UCSD-AML1 (cell line): ENCODE data around the gene PKP1.

Source experiments
- DNase-seq: peaks from one replicate; lab custom pipeline; 2025; ENCODE audit not compliant: unreplicated experiment; lab: John Stamatoyannopoulos, UW

The PKP1 gene

GRCh38 chr1:201259476-201260235, 23.6 kb upstream of the PKP1 start:
- no peak for DNase-seq

GRCh38 chr1:201260236-201260590, 23.1 kb upstream of the PKP1 start:
- DNase-seq = no peak

- DNase-seq = no peak
These were observed 22.5 kb upstream of the PKP1 start for GRCh38 chr1:201260648-201261311.

- no peak for DNase-seq
These were observed 21.3 kb upstream of the PKP1 start for GRCh38 chr1:201261771-201262547.

- DNase-seq = no peak
These were observed 20.2 kb upstream of the PKP1 start for GRCh38 chr1:201262963-201263608.

GRCh38 chr1:201264072-201264471, 19.2 kb upstream of the PKP1 start:
- DNase-seq = no peak

GRCh38 chr1:201264554-201264953, 18.8 kb upstream of the PKP1 start:
- no peak for DNase-seq

GRCh38 chr1:201265756-201266155, 17.6 kb upstream of the PKP1 start:
- DNase-seq = no peak

- DNase-seq = no peak
These were observed 17.0 kb upstream of the PKP1 start for GRCh38 chr1:201266276-201266675.

GRCh38 chr1:201266774-201267173, 16.5 kb upstream of the PKP1 start:
- no peak for DNase-seq

- DNase-seq = no peak
These were observed 15.7 kb upstream of the PKP1 start for GRCh38 chr1:201267481-201268229.

GRCh38 chr1:201268604-201269151, 14.6 kb upstream of the PKP1 start:
- no peak for DNase-seq

GRCh38 chr1:201269281-201269680, 14.0 kb upstream of the PKP1 start:
- no peak for DNase-seq

- DNase-seq = no peak
These were observed 13.4 kb upstream of the PKP1 start for GRCh38 chr1:201269900-201270410.

- no peak for DNase-seq
These were observed 12.5 kb upstream of the PKP1 start for GRCh38 chr1:201270616-201271390.

GRCh38 chr1:201272799-201273198, 10.5 kb upstream of the PKP1 start:
- DNase-seq = no peak

GRCh38 chr1:201274616-201275252, 8.6 kb upstream of the PKP1 start:
- no peak for DNase-seq

- DNase-seq = no peak
These were observed 8.0 kb upstream of the PKP1 start for GRCh38 chr1:201275253-201275666.

- no peak for DNase-seq
These were observed 6.4 kb upstream of the PKP1 start for GRCh38 chr1:201276891-201277290.
